ENCODE measurements around the gene GMPPA. TPM values are rescaled to one million over a fixed set of nuclear protein-coding genes. Genes with fewer than 3 reads are reported as not detected.

The GMPPA gene
- total RNA-seq, 1 experiment from 2014 or later: 78.1 TPM

DNA sequence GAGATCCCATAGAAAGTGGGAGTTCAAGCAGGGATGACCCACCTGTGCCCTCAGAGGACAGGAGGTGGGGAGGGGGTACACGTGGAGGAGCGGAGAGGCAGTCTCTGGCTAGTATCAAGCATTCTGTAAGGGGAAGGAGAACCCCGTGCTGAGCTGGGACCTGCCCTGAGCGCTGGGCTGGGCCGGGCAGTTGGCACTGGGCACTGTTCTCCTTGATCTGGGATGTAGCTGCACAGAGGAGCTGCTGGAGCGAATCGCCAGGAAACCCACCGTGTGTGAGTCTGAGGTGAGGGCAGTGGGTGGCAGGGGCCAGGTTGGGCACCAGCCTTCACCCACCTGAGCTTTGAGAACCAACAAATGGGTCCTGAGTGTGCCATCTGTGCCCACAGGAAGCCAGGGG lies 19.8 kb upstream of the GMPPA start:
- Histone ChIP-seq H3F3A (ENCODE audit: low read length, unreplicated experiment) (no peaks in the 10 kb centered on the region), H3K79me2 (ENCODE audit: low read length) (no peaks in the 10 kb centered on the region), H3K36me3 (ENCODE audit: low read depth, low read length) (no peaks in the 10 kb centered on the region), H4K20me1 (ENCODE audit: low read length) (no peaks in the 10 kb centered on the region), H3K9ac (ENCODE audit: low read length) (no peak overlapping the region), H2AFZ (ENCODE audit: low read length) (no peak overlapping the region), H3K4me1 (ENCODE audit: insufficient read depth, low read length) (0 out of 2 replicates have a peak, but pooled peaks cover 4% of the 10 kb centered on the region), H3K4me3 (ENCODE audit: low read length) (no peak overlapping the region), H3K4me2 (ENCODE audit: low read length) (no peak overlapping the region), H3K27me3 (ENCODE audit: low read length) (no peaks in the 10 kb centered on the region), H3K9me2 (replicated peaks; ENCODE audit: low read length) (no peaks in the 10 kb centered on the region), H3K27ac (ENCODE audit: low read length) (no peak overlapping the region), H3K9me3 (ENCODE audit: low read length) (no peaks in the 10 kb centered on the region)
- CTCF ChIA-PET: no interaction called here
- TF ChIP-seq EZH2 (IDR thresholded peaks at IDR 0.05; ENCODE audit: low read length, unreplicated experiment): no peak
- TF ChIP-seq, protein P1, sequence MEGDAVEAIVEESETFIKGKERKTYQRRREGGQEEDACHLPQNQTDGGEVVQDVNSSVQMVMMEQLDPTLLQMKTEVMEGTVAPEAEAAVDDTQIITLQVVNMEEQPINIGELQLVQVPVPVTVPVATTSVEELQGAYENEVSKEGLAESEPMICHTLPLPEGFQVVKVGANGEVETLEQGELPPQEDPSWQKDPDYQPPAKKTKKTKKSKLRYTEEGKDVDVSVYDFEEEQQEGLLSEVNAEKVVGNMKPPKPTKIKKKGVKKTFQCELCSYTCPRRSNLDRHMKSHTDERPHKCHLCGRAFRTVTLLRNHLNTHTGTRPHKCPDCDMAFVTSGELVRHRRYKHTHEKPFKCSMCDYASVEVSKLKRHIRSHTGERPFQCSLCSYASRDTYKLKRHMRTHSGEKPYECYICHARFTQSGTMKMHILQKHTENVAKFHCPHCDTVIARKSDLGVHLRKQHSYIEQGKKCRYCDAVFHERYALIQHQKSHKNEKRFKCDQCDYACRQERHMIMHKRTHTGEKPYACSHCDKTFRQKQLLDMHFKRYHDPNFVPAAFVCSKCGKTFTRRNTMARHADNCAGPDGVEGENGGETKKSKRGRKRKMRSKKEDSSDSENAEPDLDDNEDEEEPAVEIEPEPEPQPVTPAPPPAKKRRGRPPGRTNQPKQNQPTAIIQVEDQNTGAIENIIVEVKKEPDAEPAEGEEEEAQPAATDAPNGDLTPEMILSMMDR (conservative IDR thresholded peaks at IDR 0.05; ENCODE audit: low read depth, low read length): no peak
- POLR2A ChIA-PET (ENCODE audit: unreplicated experiment): interaction anchor here (0.5 kb wide), 1 partner anchor 320 kb away, joined by 3 read pairs; no protein-coding TSS in a partner anchor
- no peak for ATAC-seq
- no peak for DNase-seq
- BruUV-seq (replicated peaks): no TSS peak
- intact Hi-C loops (cut with micrococcal nuclease): no loop called here

DNA sequence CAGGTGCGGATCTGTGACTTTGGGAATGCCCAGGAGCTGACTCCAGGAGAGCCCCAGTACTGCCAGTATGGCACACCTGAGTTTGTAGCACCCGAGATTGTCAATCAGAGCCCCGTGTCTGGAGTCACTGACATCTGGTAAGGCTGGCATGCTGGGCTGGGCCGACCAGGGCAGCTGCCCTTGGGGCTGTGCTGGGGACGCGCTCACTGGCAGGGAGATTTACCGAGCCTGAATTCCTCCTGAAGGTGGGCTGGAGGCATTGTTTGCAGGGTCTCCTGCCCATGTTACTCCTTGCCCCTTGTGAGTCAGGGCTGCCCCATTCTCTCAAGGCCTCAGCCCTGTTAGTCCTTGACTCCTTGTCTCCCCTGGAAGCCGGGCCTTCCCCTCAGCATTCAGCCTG lies 18.7 kb upstream of the GMPPA start:
- ATAC-seq (no peak), DNase-seq (no peak)
- H3K79me2 ChIP-seq (ENCODE audit: low read length): no peaks in the 10 kb centered on the region
- H3K4me1 ChIP-seq (ENCODE audit: insufficient read depth, low read length): 0 out of 2 replicates have a peak, but pooled peaks cover 4% of the 10 kb centered on the region
- H3K36me3 ChIP-seq (ENCODE audit: low read depth, low read length): no peaks in the 10 kb centered on the region
- H3K9me3 ChIP-seq (ENCODE audit: low read length): no peaks in the 10 kb centered on the region
- H3K4me2 ChIP-seq (ENCODE audit: low read length): no peak overlapping the region
- no peaks in the 10 kb centered on the region for H3F3A ChIP-seq (ENCODE audit: low read length, unreplicated experiment)
- H3K9ac ChIP-seq (ENCODE audit: low read length): no peak overlapping the region
- no peak overlapping the region for H2AFZ ChIP-seq (ENCODE audit: low read length)
- ChIA-PET CTCF (no interaction called here), POLR2A (ENCODE audit: unreplicated experiment) (no interaction called here)
- BruUV-seq (replicated peaks): no TSS peak
- no peaks in the 10 kb centered on the region for H4K20me1 ChIP-seq (ENCODE audit: low read length)
- no peaks in the 10 kb centered on the region for H3K9me2 ChIP-seq (replicated peaks; ENCODE audit: low read length)
- H3K4me3 ChIP-seq (ENCODE audit: low read length): no peak overlapping the region
- no peak overlapping the region for H3K27ac ChIP-seq (ENCODE audit: low read length)
- TF ChIP-seq EZH2 (IDR thresholded peaks at IDR 0.05; ENCODE audit: low read length, unreplicated experiment) (no peak), EZH2phosphoT487 (IDR thresholded peaks at IDR 0.05; ENCODE audit: borderline replicate concordance, low read length) (no peak)
- TF ChIP-seq, protein P1 (conservative IDR thresholded peaks at IDR 0.05; ENCODE audit: low read depth, low read length): no peak
- intact Hi-C loops (cut with micrococcal nuclease): no loop called here
- H3K27me3 ChIP-seq (ENCODE audit: low read length): no peaks in the 10 kb centered on the region

DNA sequence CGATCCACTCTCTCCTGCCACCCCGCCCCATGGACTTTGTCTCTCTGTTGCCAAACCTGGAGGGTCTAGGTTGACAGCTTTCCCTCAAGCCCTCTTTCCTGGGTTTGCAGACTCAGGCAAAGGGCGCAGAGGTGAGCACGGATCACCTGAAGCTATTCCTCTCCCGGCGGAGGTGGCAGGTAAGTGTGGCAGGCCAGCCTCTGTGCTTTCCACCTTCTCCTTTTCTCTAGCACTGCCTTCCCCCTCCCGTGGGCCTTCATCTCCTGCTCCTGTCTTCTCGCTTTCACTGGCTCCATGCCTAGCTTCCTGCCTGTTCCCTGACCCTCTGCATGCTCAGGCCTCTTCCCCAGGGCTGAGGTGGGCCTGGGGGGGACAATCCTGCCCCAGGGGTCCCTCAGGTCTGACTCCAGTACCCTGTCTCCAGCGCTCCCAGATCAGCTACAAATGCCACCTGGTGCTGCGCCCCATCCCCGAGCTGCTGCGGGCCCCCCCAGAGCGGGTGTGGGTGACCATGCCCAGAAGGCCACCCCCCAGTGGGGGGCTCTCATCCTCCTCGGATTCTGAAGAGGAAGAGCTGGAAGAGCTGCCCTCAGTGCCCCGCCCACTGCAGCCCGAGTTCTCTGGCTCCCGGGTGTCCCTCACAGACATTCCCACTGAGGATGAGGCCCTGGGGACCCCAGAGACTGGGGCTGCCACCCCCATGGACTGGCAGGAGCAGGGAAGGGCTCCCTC lies 15.9 kb upstream of the GMPPA start:
- no peak overlapping the region for H3K4me2 ChIP-seq (ENCODE audit: low read length)
- H3K79me2 ChIP-seq (ENCODE audit: low read length): no peaks in the 10 kb centered on the region
- no peak for TF ChIP-seq EZH2phosphoT487 (IDR thresholded peaks at IDR 0.05; ENCODE audit: borderline replicate concordance, low read length)
- TF ChIP-seq, protein P1 (conservative IDR thresholded peaks at IDR 0.05; ENCODE audit: low read depth, low read length): no peak
- no peak for TF ChIP-seq EZH2 (IDR thresholded peaks at IDR 0.05; ENCODE audit: low read length, unreplicated experiment)
- no peak overlapping the region for H2AFZ ChIP-seq (ENCODE audit: low read length)
- no peaks in the 10 kb centered on the region for H3K27me3 ChIP-seq (ENCODE audit: low read length)
- no peak for ATAC-seq
- no peak for DNase-seq
- H3K36me3 ChIP-seq (ENCODE audit: low read depth, low read length): no peaks in the 10 kb centered on the region
- H3K9me3 ChIP-seq (ENCODE audit: low read length): no peaks in the 10 kb centered on the region
- no peaks in the 10 kb centered on the region for H3F3A ChIP-seq (ENCODE audit: low read length, unreplicated experiment)
- no peak overlapping the region for H3K4me3 ChIP-seq (ENCODE audit: low read length)
- no TSS peak for BruUV-seq (replicated peaks)
- no peaks in the 10 kb centered on the region for H3K9me2 ChIP-seq (replicated peaks; ENCODE audit: low read length)
- no peak overlapping the region for H3K27ac ChIP-seq (ENCODE audit: low read length)
- ChIA-PET POLR2A (ENCODE audit: unreplicated experiment) (interaction anchor here (0.6 kb wide), 1 partner anchor 81 kb away, joined by 4 read pairs; no protein-coding TSS in a partner anchor), CTCF (interaction anchor here (1.0 kb wide), 1 partner anchor 13 kb away, joined by 4 read pairs; no protein-coding TSS in a partner anchor)
- no peak overlapping the region for H3K9ac ChIP-seq (ENCODE audit: low read length)
- intact Hi-C loops (cut with micrococcal nuclease): no loop called here
- no peaks in the 10 kb centered on the region for H4K20me1 ChIP-seq (ENCODE audit: low read length)
- 0 out of 2 replicates have a peak, but pooled peaks cover 4% of the 10 kb centered on the region for H3K4me1 ChIP-seq (ENCODE audit: insufficient read depth, low read length)

All from PC-3 (cell line).